HG02571 (cell line): ENCODE data around the gene COL2A1.

ENCODE experiments used
- ATAC-seq: cut with Tn5 transposase; IDR thresholded peaks from one replicate; pipeline ENCODE4 v1.9.1; 2021; ENCODE audit warnings: mild to moderate bottlenecking, moderate library complexity; ENCODE audit not compliant: unreplicated experiment

COL2A1 gene

DNA sequence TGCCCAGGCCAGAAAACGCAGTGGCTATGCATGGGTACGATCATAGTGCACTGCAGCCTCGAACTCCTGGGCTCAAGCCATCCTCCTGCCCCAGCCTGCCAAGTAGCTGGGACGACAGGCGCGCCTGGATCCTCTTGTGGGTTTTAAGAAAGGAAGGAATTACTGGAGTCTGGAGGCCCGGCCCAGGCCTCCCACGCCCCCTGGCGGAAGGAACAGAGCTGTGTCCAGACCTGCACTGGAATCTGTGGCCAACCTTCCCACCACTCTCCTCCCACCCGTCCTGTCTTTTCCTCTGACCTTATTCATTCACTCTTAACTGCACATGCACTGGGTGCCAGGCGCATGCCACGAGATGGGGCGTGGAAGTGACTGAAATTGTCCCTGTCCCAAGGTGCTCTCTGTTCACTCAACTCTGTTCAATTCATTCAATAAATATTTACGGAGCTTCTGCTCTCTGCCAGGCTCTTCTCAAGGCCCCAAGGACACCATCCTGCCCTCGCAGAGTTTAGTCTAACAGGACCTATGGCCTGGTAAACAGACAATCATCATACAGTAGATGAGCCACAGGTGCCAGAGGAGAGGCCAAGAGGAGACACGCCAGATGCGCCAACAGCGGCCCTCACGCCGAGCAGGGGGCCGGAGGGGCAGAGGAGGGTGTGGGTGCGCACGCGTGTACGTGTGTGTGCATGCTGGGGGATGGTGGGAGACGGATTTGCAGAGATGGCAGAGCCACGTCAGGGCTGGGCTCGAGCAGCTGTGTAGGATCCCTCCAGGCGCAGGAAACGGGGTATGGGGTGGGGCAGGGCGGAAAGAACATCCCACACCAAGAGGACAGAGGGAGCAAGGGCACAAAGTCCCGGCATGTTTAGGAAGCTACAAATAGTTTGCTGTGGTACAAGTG is 54.6 kb downstream of the COL2A1 start:
- no peak for ATAC-seq

DNA sequence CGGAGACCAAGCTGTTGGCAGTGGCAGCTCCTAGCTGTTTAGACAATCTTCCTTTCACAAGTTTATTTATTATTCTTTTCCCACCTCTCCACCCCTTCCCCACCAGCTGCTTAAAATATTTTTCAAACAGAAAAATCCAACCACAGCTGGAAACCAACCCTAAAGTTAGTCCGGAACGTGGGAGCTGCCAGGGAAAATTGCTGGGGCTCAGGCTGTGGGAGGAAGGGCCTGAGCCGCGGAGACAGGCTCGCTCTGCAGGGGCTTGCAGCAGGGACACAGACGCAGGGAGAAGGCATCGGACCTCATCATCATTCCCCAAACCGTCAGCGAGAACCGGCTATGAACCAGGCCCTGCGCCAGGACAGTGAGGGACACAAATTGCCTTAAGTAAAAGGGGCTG is 56.9 kb downstream of the COL2A1 start:
- no peak for ATAC-seq

DNA sequence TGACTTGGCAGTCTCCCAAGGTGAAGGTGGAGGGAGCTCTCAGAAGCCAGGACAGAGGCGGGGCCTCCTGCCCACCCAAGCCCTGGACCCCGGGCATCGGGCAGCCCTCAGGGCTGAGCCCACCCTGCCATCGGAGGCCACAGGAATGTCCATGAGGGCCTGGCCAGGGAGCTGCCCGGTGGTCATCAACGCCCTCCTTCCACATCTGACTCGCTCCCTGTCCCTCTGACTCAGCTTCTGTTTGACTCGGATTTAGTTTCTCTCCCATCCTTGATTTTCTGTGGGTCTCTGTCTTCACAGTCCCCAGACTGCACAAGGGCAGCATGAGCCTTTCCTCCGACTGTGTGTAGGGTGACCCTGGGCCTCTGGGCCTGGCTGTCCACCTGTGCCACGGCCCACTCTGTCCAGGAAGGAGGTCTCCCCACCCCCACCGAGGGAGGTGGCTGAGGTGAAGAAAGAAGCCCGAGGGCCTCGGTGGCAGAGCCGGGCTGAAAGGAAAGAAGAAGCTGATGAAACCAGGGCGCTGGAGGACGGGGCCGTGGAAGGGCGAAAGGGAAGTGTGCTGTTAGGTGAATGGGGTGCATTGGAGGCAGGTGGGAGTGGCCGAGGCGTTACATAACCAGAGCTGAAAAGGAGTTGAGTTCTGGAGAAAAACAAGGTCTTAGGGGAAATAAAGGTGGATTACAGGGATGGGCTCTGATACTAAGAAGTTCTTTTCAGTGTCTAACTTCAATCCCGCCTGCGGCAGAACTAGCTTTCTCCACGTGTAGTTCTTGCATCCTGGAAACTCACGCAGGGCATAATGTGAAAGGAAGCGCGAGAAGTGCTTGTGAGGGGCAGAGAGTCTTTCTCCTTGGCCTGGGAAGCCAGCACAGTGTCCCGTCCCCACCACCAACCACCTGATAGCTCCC is 57.6 kb downstream of the COL2A1 start:
- ATAC-seq, result no peak

DNA sequence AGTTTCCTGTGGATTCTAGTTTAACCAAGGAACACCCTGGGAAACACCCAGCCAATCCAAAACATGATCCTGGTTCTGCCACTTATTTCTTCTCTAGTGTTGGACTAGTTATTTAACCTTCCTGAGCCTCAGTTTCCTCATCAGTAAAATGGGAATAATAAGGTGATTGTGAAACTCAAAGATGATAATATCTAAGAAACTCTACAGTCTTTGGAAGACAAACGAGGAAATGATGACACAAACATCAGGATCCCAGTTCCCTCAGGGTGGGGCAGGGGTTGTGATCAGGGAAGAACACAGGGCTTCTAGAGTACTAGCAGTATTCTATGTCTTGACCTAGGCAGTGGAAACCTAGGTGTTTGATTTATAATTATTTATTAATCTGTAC is 58.9 kb downstream of the COL2A1 start:
- no peak for ATAC-seq

DNA sequence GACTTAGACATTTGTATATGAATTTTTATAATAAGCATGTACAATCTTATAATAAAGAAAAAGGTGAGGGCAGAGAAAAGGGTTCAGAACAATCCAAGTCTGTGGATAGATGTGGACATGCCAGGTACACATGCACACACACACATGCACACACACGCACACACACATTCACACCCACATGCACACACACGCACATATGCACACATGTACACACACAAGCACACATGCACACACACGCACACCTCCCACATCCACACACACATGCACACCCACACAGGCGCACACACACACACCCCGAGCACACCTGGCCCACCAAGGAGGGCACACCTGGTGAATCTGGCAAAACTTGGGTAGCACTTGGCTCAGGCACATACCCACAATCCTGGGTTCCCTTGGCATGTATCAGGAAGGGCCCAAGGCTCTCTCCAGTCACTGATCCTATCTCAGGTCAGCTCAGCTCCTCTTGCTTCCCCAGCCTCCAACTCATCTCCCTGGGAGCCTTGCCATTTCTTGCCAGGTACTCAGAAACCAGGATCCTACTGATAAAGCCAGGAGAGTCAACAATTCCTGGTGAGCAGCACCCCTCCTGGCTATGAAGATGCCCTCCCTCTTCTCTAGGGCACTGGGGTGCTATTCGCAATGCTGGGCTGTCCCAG is 59.5 kb downstream of the COL2A1 start:
- no peak for ATAC-seq

DNA sequence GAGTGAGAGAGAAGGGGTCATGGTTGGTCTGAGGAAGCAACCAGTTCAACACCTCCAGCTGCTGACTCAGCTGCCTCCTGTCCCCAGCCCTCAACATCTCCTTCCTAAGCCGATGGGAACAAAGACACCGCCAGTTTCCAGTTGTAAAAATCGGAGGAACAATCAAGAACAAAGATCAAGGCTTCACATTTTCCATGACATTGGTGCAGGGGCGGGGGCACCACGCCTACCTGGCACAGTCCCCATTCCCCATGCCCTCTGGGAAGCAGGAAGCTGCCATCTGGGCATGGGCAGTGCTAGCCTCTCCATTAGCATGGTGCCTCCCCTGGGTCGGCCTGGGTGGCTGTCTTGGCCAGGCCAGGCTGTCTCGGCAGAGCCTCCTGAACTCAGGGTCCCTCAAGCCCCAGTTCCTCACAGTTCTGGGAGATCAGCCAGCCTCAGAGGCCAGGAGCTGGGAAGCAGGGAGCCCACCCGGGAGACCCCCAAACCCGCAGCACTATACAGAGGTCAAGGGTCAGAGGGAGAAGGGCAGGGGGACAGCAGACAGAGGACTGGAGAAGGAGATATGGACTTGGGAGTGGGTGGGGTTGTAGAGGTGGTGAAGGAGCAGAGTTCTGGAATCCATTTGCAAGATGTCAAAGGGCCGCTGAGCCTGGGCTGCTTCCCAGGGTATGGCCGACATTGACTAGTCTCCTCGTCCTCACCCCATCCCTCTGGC is 60.5 kb downstream of the COL2A1 start:
- ATAC-seq, result no peak

DNA sequence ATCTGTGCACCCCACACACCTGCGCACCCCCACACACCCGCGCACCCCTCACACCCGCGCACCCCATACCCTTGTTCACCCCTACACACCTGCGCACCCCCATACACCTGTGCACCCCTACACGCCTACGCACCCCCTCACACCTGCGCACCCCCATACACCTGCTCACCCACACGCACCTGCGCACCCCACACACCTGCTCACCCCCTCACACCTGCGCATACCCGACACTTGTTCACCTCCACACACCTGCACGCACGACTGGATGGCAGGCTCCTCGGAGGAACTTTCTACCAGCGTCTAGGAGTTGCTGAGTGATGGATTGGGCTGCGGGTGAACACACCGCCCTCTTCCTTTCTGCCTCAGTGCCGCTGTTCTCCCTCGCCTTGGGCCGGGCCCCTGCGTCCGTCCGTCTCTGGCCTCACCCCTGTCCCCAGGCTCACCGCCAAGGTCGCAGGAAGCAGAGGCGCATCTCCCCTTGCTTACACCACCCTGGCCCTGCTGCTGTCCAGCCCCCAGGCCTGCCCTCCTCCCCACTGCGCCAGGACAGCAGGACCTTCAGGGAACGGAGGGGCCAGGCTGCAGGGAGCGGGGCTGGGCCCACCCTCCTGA is 61.6 kb downstream of the COL2A1 start:
- no peak for ATAC-seq

DNA sequence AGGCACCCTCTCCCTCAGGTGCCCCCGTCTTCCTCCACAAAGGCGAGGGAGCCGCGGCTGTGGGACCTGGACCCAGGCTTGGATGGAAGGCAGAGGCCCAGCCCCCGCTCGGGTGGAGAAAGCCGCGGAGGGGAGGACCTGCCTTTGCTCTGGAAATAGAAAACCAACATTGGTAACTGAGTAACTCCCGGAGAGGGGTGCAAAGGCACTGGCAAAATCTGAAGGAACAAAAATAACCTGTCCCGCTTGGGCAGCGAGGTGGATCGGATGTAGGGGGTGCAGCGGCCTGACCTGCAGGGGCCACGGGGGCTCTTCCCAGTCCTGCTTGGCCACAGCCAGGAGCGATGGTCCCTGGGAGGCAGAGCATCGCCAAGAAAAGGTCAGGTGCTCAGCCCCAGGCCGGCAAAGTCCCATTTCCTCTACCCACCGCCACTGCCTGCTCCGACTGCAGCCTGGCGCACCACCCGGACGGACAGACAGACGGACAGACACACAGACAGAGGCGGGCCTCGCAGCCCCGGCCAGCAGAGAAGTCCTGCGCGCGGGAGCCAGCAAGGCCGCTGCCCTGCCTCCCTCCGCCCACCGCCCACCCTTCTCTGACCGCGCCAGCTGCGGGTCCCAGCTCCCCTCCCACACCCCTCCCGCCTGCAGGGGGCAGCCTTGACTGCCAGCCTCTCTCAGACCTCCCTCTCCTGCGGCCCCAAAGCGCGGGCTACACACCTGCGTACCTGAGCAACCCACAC is 62.2 kb downstream of the COL2A1 start:
- ATAC-seq, result no peak

DNA sequence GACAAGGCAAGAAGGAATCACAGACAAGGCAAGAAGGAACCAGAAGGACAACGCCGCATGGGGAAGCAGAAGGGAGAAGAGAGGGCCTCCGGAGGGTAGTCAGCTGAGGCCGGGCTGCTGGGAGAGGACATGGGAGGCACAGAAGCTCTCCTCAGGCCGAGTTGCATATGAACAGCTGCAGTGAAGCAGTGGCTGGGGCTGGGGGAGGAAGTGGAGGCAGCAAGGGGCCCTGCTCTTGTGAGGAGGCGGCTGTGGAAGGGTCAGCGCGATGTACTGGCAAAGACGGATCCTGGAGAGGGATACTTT is 62.8 kb downstream of the COL2A1 start:
- no peak for ATAC-seq

DNA sequence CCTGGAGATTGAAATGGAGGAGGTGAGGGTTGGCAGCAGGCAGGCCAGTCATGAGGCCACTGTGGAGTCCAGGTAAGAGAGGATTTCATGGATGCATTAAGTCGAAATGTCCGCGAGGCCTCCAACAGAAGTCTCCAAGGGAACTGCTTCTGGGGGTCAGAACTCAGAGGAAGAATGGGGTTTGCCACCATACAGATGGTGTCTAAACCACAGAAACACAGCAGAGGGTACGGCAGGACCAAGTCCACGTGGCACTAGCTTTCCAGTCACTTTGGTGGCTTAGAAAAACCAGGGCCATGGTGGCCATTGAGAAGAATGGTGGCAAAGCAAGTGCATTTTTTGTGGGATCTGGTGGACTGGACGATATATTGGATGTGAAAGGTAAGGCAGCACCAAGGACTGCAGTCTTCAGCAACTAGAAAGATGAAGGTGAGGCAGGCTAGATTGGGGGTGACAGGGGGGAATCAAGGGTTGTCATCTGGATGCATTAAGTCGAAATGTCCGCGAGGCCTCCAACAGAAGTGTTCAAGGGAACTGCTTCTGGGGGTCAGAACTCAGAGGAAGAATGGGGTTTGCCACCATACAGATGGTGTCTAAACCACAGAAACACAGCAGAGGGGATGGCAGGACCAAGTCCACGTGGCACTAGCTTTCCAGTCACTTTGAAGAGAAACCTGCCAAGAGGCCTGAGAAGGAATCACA is 63.4 kb downstream of the COL2A1 start:
- ATAC-seq, result no peak

DNA sequence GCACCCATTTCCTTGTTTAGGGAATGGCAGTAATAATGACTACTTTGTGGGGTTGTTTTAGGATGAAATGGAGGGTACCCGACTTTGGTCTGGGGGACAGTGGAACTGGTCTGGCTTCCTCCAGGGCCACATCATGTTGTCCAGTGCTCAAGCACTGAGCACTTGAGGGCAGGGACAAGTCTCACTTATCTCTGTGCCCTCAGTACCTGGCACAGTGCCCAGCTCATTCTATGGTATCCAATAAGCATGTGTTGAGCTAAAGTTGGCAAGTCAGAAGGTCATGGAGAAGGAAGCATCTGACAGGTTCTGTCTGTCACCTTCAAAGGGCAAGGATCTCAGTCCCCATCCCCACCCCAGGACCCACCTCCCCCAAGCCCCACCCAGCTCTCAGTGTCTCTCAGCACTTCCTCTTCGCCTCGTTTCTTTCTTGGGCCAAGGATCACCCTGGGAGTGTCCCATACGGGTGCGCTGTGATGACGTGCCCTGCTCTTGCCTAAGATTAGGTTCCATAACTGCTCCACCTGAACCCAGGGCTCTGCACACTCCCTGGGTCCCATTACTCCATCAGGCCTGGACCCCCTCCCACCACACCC is 65.2 kb downstream of the COL2A1 start:
- no peak for ATAC-seq

DNA sequence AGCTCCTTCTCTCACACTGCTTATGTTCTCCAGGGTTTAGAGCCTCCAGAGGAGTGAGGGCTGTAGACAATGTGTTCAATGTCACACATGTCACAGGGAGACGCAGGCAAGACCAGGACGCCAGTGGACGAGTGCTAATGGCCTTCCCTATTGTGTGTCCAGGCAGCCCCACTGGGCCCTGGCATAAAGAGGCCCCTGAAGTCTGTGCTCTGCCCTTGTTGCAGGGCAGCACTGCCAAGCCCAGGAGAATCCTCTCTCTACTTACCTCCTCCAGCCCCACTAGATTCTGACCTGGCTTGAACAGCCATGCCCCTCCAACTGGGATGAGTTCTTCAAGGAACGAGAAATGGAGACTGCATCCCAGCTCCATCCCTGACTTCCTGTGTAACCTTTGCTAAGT is 65.7 kb downstream of the COL2A1 start:
- ATAC-seq, result no peak

DNA sequence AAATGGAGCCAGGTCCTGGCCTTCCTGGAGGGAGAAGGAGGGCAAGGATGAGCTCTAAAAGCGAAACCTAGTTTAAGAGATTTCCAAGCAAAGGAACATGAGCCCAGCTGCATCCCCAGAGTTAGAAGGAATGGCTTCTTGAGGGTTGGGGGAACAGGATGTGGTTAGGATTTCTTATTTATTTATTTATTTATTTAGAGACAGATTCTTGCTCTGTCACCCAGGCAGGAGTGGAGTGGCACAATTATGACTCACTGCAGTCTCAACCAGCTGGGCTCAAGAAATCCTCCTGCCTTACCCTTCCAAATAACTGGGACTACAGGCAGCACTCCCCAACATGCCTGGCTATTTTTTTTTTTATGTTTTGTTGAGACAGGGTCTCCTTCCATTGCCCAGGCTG is 66.2 kb downstream of the COL2A1 start:
- ATAC-seq, result no peak

DNA sequence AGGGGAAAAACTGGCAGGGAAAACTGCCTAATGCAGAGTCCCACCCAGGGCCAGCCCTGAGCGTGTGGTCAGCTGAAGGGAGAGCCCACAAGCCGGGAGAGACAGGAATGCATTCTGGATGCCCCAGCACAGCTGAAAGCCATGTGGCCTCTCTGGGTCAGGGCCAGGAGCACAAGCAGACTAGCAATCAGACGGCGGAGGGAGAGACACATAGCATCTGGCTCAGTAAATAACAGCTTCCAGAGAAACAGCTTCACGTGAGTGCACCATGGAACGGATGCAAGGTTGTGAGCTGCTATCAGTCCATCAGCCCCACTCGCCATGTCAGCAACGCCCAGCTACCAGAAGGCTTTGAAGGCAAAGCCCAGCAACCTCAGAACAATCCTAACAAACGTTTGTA is 69.1 kb downstream of the COL2A1 start:
- no peak for ATAC-seq

DNA sequence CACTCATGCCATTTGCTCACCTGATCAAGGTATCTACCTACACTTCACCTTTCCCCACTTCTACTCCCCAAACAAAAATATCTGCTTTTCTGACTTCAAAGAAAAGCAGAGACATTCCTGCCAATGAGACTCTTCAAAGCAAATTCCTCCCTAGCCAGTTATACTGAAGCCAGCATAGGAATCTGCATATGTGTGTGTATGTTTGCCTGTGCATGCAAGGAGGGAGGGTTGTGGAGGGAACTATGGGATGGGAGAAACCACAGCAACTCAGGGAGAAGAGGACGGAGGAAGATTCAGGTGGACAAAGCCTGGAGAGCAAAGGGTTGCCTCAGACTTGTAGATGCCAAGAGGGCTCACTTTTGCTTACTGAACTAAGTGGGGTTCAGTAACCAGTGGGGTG is 73.1 kb downstream of the COL2A1 start:
- no peak for ATAC-seq

DNA sequence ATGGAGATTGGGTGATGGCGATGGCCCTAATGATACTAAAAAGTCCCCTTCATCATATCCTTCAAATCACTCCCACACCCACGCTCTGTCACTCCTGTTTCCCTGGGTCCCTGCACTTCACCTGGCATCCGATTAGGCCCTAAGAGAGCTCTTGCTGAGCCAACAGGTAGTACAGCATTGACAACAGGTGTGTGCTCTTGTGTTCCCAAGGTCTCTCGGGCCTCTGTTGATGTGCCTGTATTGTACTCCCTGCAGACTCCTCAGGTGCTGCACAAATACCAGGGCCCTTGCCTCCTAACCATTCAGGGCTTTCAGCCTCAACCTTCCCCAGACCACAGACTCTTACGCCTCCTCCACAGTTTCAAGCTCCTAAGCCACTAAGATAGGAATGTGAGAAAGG is 73.6 kb downstream of the COL2A1 start:
- no peak for ATAC-seq

DNA sequence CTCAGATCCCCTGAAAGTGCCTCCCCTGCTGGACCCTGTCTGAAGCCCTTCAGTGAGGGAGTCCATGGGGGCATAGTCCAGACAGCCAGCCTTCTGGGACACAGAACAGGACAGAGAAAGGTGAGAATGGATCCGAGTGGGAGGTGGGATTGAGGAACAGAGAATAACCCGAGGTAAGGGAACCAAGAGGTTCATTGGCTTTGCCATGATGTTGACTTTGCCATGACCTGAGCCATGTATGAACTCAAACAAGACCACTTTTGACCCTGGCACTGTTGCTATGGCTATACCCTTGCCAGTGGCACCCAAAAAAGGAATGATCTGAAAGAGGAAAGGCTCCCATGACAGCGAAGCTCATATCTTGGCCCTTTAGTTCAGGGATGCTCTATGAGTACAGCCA is 76.9 kb downstream of the COL2A1 start:
- ATAC-seq, result no peak
